WERI-Rb-1 (cell line): Measurements from ENCODE around the gene CAMSAP2.
A peak's percentile ranks its signal among the peaks of the same experiment; 100 is the strongest.

Experiments
- DNase-seq: peaks from one replicate; pipeline ENCODE4 v3.0.0-alpha.2; 2020
- H3K27ac ChIP-seq: fragments of 250-450 bp; sonication (Bioruptor Pico); 2 replicates; pipeline ENCODE4 v1.5.1; 2020; ENCODE audit warnings: mild to moderate bottlenecking, moderate library complexity
- H3K27me3 ChIP-seq: fragments of 250-450 bp; sonication (Bioruptor Pico); 2 replicates; pipeline ENCODE4 v1.5.1; 2021; ENCODE audit warnings: mild to moderate bottlenecking, low read depth, moderate library complexity; ENCODE audit not compliant: insufficient read depth, severe bottlenecking
- H3K36me3 ChIP-seq: fragments of 250-450 bp; sonication (Bioruptor Pico); 2 replicates; pipeline ENCODE4 v1.5.1; 2020; ENCODE audit warnings: mild to moderate bottlenecking, moderate library complexity
- H3K4me3 ChIP-seq: 2 replicates; pipeline ENCODE4 v1.5.1; 2011; ENCODE audit warnings: low read depth, mild to moderate bottlenecking, control low read depth, low read length
- H3K9me3 ChIP-seq: fragments of 250-450 bp; sonication (Bioruptor Pico); 2 replicates; pipeline ENCODE4 v1.5.1; 2021; ENCODE audit warnings: mild to moderate bottlenecking, moderate library complexity; ENCODE audit not compliant: severe bottlenecking
- TF ChIP-seq, protein P1 (sequence below): IDR thresholded peaks from 2 replicates; pipeline ENCODE4 v1.5.1; 2011; ENCODE audit warnings: low read depth, mild to moderate bottlenecking, control low read depth, inconsistent platforms, low read length

Gene CAMSAP2

DNA sequence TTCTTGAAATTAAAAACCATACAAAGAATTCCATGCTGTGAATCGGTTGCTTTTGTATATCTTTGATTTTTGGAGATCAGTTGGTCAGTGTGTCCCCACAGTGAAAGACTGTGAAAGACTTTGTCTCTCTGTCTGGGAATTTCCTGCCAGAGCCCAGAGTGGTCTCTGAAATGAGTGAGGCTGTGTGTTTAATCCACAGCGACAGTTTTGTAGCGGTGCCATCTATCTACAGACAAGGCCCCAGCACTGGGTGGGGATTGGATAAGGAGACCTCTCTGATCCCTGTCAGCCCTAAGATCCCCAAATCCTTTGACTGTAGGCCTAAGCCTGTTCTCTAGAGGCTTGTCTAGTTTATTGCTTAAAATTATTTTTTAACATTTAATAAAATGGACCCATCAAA is 144.4 kb downstream of the CAMSAP2 start:
- TF ChIP-seq, protein P1, sequence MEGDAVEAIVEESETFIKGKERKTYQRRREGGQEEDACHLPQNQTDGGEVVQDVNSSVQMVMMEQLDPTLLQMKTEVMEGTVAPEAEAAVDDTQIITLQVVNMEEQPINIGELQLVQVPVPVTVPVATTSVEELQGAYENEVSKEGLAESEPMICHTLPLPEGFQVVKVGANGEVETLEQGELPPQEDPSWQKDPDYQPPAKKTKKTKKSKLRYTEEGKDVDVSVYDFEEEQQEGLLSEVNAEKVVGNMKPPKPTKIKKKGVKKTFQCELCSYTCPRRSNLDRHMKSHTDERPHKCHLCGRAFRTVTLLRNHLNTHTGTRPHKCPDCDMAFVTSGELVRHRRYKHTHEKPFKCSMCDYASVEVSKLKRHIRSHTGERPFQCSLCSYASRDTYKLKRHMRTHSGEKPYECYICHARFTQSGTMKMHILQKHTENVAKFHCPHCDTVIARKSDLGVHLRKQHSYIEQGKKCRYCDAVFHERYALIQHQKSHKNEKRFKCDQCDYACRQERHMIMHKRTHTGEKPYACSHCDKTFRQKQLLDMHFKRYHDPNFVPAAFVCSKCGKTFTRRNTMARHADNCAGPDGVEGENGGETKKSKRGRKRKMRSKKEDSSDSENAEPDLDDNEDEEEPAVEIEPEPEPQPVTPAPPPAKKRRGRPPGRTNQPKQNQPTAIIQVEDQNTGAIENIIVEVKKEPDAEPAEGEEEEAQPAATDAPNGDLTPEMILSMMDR, result no peak
- DNase-seq, result peak; percentile 75
- Histone ChIP-seq H3K27ac (no peak overlapping the region), H3K9me3 (no peaks in the 10 kb centered on the region), H3K27me3 (no peaks in the 10 kb centered on the region), H3K4me3 (no peak overlapping the region), H3K36me3 (no peaks in the 10 kb centered on the region)

DNA sequence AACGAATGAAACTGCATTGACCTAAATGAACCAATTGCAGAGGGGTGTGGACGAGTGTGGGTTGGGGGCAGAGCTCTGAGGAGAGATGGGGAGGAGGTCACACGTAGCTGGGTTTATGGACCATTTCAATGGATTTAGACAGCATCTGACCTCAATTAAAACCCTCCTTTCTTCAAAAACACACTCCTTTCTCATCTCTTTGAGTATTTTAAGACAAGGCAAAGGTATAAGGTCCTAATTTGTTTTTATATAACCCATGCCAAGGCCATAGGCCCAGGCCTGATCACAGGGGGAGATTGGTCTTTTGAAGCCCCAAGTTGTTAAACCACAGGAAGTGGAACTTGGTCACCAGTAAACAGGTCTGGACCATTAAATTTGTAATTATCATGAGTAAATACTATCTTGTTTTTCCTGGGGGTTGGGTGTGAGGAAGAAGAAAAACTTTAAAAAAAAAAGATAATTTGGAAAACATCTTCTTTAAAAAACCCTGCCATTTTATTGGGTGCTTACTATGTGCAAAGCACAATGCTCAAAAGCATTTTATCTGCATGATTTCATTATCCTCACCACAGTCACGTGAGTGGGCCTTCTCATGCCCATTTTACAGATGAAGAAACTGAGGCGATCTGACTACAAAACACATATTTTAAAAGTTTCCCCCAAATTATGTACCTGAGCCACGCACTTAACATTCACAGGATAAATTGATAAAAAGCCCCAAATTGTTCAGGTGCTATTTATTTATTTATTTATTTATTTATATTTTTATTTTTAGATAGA is 147.1 kb downstream of the CAMSAP2 start:
- H3K27me3 ChIP-seq, result no peaks in the 10 kb centered on the region
- H3K9me3 ChIP-seq, result no peaks in the 10 kb centered on the region
- TF ChIP-seq, protein P1, result no peak
- H3K36me3 ChIP-seq, result no peaks in the 10 kb centered on the region
- no peak for DNase-seq
- no peak overlapping the region for H3K27ac ChIP-seq
- no peak overlapping the region for H3K4me3 ChIP-seq

DNA sequence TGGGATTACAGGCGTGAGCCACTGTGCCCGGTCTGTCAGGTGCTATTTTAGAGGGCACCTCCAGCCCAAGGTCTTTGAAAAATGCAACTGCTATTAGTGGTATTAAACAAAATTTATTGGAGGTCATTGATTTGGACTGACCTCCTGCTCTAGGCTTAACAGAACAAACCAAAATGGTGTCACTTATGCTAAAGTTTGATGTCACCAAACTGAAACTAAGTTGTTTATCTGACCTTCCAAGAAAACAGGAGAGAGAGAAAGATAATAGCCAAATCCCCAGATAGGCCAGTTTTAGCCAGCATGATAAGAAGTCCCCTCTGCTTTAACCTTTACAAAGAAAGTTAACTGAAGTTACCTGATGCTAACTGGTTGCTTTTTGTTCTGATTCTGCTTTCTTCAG is 147.9 kb downstream of the CAMSAP2 start:
- TF ChIP-seq, protein P1, result no peak
- Histone ChIP-seq H3K9me3 (no peaks in the 10 kb centered on the region), H3K27ac (no peak overlapping the region), H3K27me3 (no peaks in the 10 kb centered on the region), H3K36me3 (no peaks in the 10 kb centered on the region), H3K4me3 (no peak overlapping the region)
- no peak for DNase-seq

DNA sequence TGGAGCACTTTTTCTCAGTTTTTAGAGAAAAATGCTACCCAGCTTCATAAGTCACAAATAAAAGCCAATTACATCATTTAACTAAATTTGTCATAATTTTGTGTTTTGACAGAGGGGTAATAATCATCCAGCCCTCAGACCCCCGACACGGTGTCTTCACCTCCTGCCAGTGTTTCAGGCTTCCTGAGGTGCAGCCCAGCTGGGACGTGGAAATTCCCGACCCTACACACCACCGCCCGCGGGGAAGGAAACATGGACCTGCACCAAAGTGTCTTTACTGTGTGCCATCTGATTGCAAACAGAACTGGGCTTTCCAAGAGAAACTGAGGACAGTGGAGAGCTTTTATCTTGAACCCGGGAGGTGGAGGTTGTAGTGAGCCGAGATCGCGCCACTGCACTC is 148.3 kb downstream of the CAMSAP2 start:
- no peaks in the 10 kb centered on the region for H3K9me3 ChIP-seq
- TF ChIP-seq, protein P1, result no peak
- no peaks in the 10 kb centered on the region for H3K27me3 ChIP-seq
- no peaks in the 10 kb centered on the region for H3K36me3 ChIP-seq
- H3K27ac ChIP-seq, result no peak overlapping the region
- no peak for DNase-seq
- H3K4me3 ChIP-seq, result no peak overlapping the region

DNA sequence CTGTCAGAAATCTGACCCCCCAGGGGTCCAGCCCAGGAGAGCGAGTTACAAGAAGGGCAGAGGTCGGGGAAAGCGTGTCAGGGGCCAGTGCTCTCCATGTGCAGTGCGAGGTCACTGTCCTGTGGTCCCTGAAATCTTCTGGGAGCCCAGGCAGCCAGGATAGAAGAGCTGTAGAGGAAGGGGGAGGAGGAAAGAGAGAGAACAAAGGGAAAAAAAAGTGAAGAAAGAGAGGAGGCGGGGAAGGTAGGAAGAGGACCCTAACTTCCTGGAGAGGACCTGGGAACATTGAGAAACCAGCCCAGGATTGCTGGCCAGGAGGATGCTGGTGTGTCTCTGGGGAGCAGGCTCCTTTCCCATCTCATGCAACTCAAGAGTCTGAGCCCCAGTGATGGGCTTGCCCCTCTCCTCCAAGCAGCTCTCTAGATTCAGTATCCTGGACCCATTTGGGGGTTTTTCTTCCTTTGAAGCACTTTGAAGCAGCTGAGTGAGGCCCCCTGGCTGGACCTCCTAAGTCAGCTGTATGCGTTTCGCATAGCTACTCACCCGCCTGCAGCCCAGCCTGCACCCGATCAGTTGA is 149.2 kb downstream of the CAMSAP2 start:
- H3K36me3 ChIP-seq, result no peaks in the 10 kb centered on the region
- H3K4me3 ChIP-seq, result no peak overlapping the region
- no peaks in the 10 kb centered on the region for H3K27me3 ChIP-seq
- no peak overlapping the region for H3K27ac ChIP-seq
- no peaks in the 10 kb centered on the region for H3K9me3 ChIP-seq
- DNase-seq, result no peak
- TF ChIP-seq, protein P1, result no peak
